Caco-2 (cell line): ENCODE results near the gene TTC8. TPM values are rescaled to one million over a fixed set of nuclear protein-coding genes. Genes with fewer than 3 reads are reported as not detected.

ENCODE experiments used
- BruUV-seq: library from RNA; stranded (reverse); fragments of 400-500 nt; replicated peaks from 2 replicates; lab custom pipeline; 2021; lab: Mats Ljungman, UMichigan
- CTCF ChIA-PET: fragments of 300-600 bp; sonication (Branson Sonifier 250); formaldehyde crosslinking; loops from one replicate; lab custom pipeline; 2022; ENCODE audit warnings: antibody characterized with exemption; lab: Charles Lee
- POLR2A ChIA-PET: fragments of 300-600 bp; sonication (Branson Sonifier 250); formaldehyde crosslinking; loops from one replicate; lab custom pipeline; 2022; ENCODE audit warnings: antibody characterized with exemption; lab: Charles Lee
- DNase-seq, 2 experiments: peaks; one replicate each; pipeline versions ENCODE4 v3.0.0 to v3.0.0-alpha.2; 2020 to 2022
- H3K27me3 ChIP-seq: replicated peaks from 2 replicates; pipeline ENCODE4 v1.6.0; 2011; ENCODE audit warnings: low read length; ENCODE audit not compliant: control insufficient read depth, insufficient read depth
- H3K36me3 ChIP-seq: 2 replicates; pipeline ENCODE4 v1.5.1; 2011; ENCODE audit warnings: low read length; ENCODE audit not compliant: control insufficient read depth, insufficient read depth
- H3K4me1 ChIP-seq: fragments of 250-450 bp; sonication (Bioruptor Pico); 2 replicates; pipeline ENCODE4 v1.5.1; 2020; ENCODE audit warnings: mild to moderate bottlenecking
- H3K4me3 ChIP-seq: 2 replicates; pipeline ENCODE4 v1.5.1; 2011; ENCODE audit warnings: low read depth, mild to moderate bottlenecking, control low read depth, low read length
- H3K9me3 ChIP-seq: fragments of 250-450 bp; sonication (Bioruptor Pico); 2 replicates; pipeline ENCODE4 v1.5.1; 2020; ENCODE audit warnings: mild to moderate bottlenecking, moderate library complexity
- H3K27ac Mint-ChIP-seq: one replicate; pipeline ENCODE4 v1.8.0; 2022; ENCODE audit warnings: mixed read lengths; ENCODE audit not compliant: unreplicated experiment
- H3K27me3 Mint-ChIP-seq: one replicate; pipeline ENCODE4 v1.8.0; 2022; ENCODE audit warnings: mixed read lengths; ENCODE audit not compliant: insufficient read depth, unreplicated experiment
- H3K36me3 Mint-ChIP-seq: one replicate; pipeline ENCODE4 v1.8.0; 2022; ENCODE audit warnings: mild to moderate bottlenecking, mixed read lengths; ENCODE audit not compliant: insufficient read depth, unreplicated experiment
- H3K4me1 Mint-ChIP-seq: one replicate; pipeline ENCODE4 v1.8.0; 2022; ENCODE audit warnings: low read depth, mixed read lengths; ENCODE audit not compliant: unreplicated experiment
- H3K4me3 Mint-ChIP-seq: one replicate; pipeline ENCODE4 v1.8.0; 2022; ENCODE audit warnings: mild to moderate bottlenecking, moderate library complexity, mixed read lengths; ENCODE audit not compliant: unreplicated experiment
- H3K9me3 Mint-ChIP-seq: one replicate; pipeline ENCODE4 v1.8.0; 2022; ENCODE audit warnings: mixed read lengths; ENCODE audit not compliant: unreplicated experiment
- intact Hi-C: fragments of 100-400 bp; cut with micrococcal nuclease; formaldehyde crosslinking; loops from one replicate; pipeline ENCODE4 v1.10.0; 2022; ENCODE audit not compliant: unreplicated experiment
- total RNA-seq: library from RNA; stranded (reverse); gene quantifications from 2 replicates; pipeline ENCODE4 v1.2.3, GENCODE V29; 2022
- TF ChIP-seq, protein P1 (sequence below), 2 experiments: fragments of 200-600 bp in 1 of 2; IDR thresholded peaks; 1 replicate in 1 of 2; 2 replicates in 1 of 2; pipeline versions ENCODE4 v1.5.1 to v1.8.0; 2011 to 2022; ENCODE audit warnings: antibody characterized with exemption in 1 of 2, control low read depth in 1 of 2, inconsistent platforms in 1 of 2, low read depth in 1 of 2, low read length in 1 of 2, mild to moderate bottlenecking in 1 of 2, moderate library complexity in 1 of 2; ENCODE audit not compliant: insufficient read depth in 1 of 2, severe bottlenecking in 1 of 2, unreplicated experiment in 1 of 2

TTC8 gene
- total RNA-seq, 1 experiment from 2014 or later, result 13.6 TPM

GRCh38 chr14:88844980-88845491 is 20.6 kb downstream of the TTC8 start:
- H3K27me3 Mint-ChIP-seq, result no peaks in the 10 kb centered on the region
- no peaks in the 10 kb centered on the region for H3K36me3 ChIP-seq
- DNase-seq, result no peak
- no peaks in the 10 kb centered on the region for H3K9me3 Mint-ChIP-seq
- H3K4me1 Mint-ChIP-seq, result no peaks in the 10 kb centered on the region
- TF ChIP-seq, protein P1, sequence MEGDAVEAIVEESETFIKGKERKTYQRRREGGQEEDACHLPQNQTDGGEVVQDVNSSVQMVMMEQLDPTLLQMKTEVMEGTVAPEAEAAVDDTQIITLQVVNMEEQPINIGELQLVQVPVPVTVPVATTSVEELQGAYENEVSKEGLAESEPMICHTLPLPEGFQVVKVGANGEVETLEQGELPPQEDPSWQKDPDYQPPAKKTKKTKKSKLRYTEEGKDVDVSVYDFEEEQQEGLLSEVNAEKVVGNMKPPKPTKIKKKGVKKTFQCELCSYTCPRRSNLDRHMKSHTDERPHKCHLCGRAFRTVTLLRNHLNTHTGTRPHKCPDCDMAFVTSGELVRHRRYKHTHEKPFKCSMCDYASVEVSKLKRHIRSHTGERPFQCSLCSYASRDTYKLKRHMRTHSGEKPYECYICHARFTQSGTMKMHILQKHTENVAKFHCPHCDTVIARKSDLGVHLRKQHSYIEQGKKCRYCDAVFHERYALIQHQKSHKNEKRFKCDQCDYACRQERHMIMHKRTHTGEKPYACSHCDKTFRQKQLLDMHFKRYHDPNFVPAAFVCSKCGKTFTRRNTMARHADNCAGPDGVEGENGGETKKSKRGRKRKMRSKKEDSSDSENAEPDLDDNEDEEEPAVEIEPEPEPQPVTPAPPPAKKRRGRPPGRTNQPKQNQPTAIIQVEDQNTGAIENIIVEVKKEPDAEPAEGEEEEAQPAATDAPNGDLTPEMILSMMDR (IDR thresholded peaks at IDR 0.05; ENCODE audit: insufficient read depth in 1 of 2, low read depth in 1 of 2, low read length in 1 of 2, severe bottlenecking in 1 of 2, unreplicated experiment in 1 of 2), result no peak
- no peaks in the 10 kb centered on the region for H3K36me3 Mint-ChIP-seq
- no peaks in the 10 kb centered on the region for H3K27me3 ChIP-seq
- H3K4me3 Mint-ChIP-seq, result no peak overlapping the region
- H3K4me1 ChIP-seq, result no peaks in the 10 kb centered on the region
- no peaks in the 10 kb centered on the region for H3K9me3 ChIP-seq
- no TSS peak for BruUV-seq
- POLR2A ChIA-PET, result no interaction called here
- intact Hi-C loops, result no loop called here
- no peak overlapping the region for H3K4me3 ChIP-seq
- H3K27ac Mint-ChIP-seq, result no peak overlapping the region
- CTCF ChIA-PET, result no interaction called here

GRCh38 chr14:88848571-88848970 is 24.1 kb downstream of the TTC8 start:
- H3K4me3 ChIP-seq, result no peak overlapping the region
- BruUV-seq, result no TSS peak
- Mint-ChIP-seq H3K36me3 (no peaks in the 10 kb centered on the region), H3K4me3 (no peak overlapping the region), H3K27ac (no peak overlapping the region), H3K9me3 (no peaks in the 10 kb centered on the region), H3K27me3 (no peaks in the 10 kb centered on the region), H3K4me1 (no peaks in the 10 kb centered on the region)
- ChIA-PET POLR2A (no interaction called here), CTCF (no interaction called here)
- DNase-seq, result no peak
- H3K36me3 ChIP-seq, result no peaks in the 10 kb centered on the region
- TF ChIP-seq, protein P1 (IDR thresholded peaks at IDR 0.05; ENCODE audit: insufficient read depth in 1 of 2, low read depth in 1 of 2, low read length in 1 of 2, severe bottlenecking in 1 of 2, unreplicated experiment in 1 of 2), result no peak
- H3K9me3 ChIP-seq, result no peaks in the 10 kb centered on the region
- H3K4me1 ChIP-seq, result no peaks in the 10 kb centered on the region
- H3K27me3 ChIP-seq, result no peaks in the 10 kb centered on the region
- intact Hi-C loops, result no loop called here

GRCh38 chr14:88849716-88850115 is 25.3 kb downstream of the TTC8 start:
- no peak for DNase-seq
- Mint-ChIP-seq H3K4me3 (no peak overlapping the region), H3K27me3 (no peaks in the 10 kb centered on the region), H3K27ac (no peak overlapping the region), H3K9me3 (no peaks in the 10 kb centered on the region), H3K4me1 (no peaks in the 10 kb centered on the region), H3K36me3 (no peaks in the 10 kb centered on the region)
- Histone ChIP-seq H3K4me3 (no peak overlapping the region), H3K36me3 (no peaks in the 10 kb centered on the region), H3K4me1 (no peaks in the 10 kb centered on the region), H3K27me3 (no peaks in the 10 kb centered on the region), H3K9me3 (no peaks in the 10 kb centered on the region)
- intact Hi-C loops, result no loop called here
- POLR2A ChIA-PET, result no interaction called here
- BruUV-seq, result no TSS peak
- TF ChIP-seq, protein P1 (IDR thresholded peaks at IDR 0.05; ENCODE audit: insufficient read depth in 1 of 2, low read depth in 1 of 2, low read length in 1 of 2, severe bottlenecking in 1 of 2, unreplicated experiment in 1 of 2), result no peak
- CTCF ChIA-PET, result no interaction called here
